DMS 273 (cell line): Measurements from ENCODE around the gene NFASC.
A peak's percentile ranks its signal among the peaks of the same experiment; 100 is the strongest.

ENCODE experiments used
- DNase-seq: peaks from one replicate; lab custom pipeline; 2025; ENCODE audit not compliant: unreplicated experiment; lab: John Stamatoyannopoulos, UW

NFASC gene

DNA sequence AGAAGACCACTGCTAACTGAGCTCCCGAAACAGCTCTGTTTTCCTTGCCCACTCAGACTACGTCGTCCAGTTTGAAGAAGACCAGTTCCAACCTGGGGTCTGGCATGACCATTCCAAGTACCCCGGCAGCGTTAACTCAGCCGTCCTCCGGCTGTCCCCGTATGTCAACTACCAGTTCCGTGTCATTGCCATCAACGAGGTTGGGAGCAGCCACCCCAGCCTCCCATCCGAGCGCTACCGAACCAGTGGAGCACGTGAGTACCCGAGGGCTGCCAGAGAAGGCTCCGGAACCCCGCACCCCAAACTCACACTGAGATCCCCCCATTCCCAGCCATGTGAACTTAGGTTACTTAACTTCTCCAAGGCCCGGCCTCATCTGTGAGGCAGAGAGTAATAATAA, 108.6 kb downstream of the NFASC start:
- no peak for DNase-seq

DNA sequence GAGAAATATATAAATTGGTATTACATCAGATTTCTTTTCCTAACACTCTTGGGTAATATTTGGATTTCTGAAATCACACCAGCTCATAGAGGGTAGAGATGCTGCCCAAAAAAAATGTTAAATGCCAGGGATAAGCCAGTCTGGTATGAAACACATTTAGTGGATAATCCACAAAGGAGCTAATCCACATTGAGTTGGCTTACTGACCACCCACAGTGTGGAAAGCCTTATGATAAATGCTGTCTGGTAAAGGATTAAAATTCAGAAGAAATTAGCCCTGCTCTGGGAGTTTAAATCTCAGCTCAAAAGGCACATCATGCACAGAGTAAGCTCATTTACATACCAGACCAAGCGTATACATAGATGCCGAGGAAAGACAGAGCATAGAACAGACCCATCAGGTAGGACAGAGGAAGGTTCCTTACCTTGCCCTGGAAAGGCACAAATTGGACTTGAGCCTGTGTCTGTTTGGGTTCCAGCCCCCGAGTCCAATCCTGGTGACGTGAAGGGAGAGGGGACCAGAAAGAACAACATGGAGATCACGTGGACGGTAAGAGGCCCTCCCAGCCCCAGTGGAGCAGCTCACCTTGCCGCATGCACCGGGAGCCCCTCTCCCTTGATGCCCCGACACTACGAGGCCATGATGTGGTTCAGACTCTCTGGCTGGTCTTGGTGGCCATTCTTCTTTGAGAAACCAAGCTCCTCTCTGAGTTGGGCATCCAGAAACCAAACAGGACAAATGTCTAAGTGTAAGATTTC, 109.4 kb downstream of the NFASC start:
- no peak for DNase-seq

DNA sequence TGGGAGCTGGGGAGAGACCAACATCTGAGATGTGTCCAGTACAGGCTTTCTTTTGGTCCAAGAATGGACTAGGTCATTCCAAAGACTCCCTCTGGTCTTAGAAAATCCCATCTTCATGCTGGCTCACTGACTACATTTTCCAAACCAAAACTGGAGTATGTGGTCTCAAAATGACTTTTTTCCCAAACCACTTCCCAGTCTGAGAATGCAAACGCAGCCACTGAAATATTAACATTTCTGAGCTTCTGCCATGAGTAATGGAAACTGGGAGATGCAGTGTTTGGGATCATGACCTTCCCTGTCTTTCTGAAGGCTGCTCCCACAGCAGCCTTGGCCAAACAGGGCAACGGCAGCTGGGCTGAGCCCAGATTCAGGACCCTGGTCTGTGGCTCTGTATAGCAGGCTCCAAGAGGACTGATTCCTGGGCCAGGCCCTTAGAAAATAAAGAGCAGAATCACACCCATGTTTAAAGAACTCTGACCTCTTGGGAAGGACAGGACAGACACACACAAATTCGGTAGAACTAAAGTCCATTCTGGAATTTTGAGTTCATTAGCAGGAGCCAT, 110.3 kb downstream of the NFASC start:
- DNase-seq: no peak

DNA sequence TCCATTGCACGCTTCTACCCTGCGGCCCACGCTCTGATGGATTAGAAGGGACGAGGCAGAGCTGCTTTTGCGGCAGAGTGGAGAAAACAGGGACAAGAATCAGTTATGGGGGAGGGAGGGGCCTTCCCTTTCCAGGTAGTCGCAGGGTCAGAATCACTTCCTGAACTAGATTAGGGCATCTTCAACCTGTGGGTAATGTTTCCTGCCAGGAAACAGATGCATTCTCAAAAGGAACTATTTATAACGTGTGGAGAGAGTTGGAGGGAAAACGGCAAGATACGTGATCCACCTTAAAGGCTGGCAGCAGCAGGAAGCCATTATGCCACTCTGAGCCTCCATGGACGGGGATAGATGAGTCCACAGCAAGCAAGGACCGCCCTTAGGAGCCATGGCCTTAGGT, 112.5 kb downstream of the NFASC start:
- no peak for DNase-seq

DNA sequence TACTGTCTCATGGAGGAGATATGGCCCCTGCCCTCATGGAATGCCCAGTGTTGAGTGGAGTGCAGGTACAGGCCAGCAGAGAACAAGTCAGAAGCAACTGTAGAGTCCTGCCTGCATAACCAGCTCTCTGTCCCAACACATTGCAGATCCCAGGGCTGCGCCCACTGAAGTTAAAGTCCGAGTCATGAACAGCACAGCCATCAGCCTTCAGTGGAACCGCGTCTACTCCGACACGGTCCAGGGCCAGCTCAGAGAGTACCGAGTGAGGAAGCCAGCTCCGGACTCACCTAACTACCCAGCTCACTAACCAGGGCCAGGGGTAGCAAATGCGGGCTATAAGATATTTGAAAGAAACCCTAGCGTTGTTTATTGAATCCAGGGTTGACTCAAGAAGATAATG, 113.2 kb downstream of the NFASC start:
- DNase-seq: no peak

DNA sequence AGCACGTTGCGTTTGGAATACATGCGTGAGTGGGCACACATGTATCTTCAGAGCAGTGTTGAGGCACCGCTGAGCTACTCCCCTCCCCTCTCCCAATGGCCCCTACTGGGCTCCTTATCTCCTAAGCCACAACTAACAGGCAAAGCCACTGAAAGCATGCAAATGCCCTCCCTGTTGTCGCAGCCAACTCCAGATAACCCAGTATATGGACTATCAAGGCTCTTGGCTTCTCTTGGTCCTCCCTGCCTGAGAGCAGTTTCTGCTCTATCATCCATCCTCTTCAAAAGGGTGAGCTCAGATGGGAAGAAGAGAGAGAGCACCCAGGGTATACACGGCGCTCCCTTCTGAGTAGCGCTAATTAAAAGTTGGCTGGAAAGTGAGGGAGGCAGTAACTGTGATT, 113.8 kb downstream of the NFASC start:
- no peak for DNase-seq

DNA sequence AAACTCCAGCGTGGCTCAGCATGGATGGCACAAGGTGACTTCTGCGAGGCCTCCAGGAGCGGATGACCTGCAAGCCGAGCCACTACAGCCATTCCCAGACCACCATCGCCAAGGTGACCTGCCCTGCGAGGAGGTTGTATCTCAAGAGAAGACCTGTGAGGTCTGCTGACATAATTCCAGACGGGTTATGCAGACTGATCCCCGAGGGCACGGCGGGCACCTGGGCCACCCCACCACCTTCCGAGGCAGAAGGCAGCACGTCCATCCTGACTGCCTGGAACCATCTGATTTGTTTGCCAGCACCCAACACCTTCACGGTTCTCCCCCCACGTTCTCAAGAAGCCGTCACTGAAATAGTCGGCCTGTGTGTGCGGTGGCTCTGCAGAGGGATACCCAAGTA, 115.5 kb downstream of the NFASC start:
- no peak for DNase-seq

DNA sequence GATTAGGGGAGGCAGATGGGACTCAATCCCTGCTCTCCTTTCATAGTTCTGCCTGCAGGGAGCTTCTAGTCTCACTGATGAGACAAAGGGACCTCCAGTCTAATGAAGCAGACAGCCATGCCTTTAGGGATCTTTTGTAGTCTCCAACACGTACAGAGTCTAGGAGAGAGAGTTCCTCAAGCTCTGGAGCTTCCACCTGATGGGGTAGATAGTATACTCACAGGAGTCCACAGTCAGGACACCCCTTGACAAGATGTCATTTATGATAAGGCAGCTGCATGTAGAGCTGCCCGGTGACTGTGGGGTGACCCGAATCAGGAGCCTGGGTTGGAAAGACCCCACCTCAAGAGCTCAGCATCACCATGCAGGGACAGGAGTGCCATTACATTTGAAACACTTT, 117.0 kb downstream of the NFASC start:
- no peak for DNase-seq

DNA sequence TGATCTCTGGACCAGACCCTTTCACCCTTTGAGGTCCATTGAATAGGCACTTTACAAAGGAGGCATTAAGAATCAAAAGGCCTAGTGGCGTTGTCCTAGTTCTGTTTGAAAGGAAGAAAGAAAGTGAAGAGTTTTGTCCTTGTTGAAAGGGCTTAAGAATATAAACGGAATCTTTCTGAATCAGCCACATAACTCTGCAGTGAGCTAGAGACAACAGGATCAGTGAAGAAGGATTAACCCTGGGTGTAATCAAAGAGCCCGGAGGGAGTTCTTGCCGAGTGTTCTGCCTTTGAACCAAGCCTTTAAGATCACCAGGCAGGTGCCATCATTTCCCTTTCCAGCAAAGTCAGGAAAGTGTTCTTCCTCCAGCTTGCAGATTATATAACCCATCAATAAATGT, 117.5 kb downstream of the NFASC start:
- DNase-seq: no peak

DNA sequence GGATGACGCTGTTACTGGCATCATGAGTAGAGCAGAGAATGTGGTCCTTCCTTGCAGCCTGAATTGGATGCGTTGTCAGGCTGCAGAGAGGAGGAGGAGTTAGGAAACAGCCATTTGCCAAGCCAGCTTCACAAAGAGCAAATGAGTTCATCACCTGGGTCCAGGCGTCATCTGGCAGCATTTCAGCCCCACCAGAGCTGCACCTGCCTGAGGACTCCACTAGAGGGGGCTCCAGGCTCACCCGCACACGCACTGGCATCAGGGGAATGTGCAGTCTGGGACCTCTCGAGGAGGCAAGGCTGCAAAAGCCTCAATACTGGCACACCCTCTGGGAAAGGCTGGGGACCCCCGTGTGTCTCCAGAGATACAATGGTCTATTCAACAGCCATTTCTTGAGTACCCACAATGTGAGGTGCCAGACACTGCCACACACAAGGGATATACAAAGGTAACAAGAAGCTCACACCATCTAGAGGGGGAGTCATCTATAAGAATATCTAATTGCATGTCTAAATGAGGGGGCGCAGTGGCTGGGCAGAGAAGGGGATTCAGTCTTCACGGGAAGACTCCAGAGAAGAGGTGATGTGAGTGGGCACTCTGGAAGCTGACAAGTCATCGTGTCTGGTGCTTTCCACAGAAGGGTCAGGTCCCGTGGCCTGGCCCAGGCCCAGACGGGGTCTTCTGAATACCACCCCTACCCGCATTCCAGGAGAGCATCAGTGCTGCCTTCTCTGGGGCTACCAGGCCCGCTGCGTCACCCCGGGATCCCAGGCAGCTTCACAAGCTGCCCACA, 118.8 kb downstream of the NFASC start:
- DNase-seq: peak; percentile 89

DNA sequence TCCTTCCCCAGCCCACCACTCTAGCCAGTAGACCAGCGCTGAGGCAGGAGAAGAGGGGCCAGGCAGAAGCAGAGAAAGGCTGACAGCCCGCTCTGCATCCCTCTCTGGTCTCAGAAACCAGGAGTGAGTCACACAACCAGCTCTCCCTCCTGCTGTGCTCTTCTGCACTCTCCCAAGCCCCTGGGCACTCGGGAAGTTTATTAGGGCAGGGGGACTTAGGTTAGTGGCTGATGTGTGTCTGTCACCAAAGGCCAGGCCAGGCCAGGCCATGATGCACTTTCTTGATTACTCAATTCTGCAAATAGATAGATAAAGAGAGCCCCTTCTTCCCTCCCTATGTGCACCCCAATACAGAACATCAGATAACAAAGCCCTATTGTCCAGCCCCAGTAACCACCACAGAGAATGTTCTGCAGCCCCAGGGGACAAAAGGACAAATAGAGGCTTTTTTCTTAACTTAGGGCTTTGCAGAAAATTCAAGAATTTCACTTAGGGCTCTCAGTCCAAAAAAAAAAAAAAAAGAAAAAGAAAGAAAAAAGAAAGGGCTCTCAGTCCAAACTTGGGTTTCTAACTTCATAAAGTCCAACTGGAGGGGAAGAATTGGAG, 119.5 kb downstream of the NFASC start:
- DNase-seq: no peak

DNA sequence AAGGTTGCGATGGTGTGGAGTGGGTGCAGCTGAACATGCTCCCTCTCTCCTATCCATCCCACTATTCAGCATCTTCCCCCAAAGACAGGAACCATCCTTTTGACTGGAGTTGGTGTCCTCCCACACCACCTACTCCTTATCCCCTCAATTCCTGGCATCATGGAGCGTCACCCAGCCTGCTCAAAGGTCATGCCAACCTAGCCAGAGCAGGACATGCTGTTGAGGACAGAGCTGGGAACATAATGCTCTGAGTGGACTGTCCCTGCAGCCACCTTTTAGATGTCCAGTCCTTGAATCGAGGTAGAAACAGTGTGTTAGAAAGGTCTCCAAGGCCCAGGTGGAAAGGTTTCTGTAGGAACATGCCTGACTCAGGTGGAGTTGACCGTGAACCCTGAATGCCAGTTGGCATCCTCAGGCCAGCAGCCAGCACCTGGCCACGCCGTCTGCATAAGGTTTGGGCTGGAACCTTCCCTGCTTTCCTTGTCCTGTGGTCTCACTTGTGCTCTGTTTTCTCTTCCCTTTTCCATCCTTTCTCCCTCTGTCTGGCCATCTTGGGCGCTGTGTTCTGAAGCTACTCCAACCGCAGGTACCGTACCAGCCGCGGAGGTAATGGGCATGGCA, 120.2 kb downstream of the NFASC start:
- no peak for DNase-seq

DNA sequence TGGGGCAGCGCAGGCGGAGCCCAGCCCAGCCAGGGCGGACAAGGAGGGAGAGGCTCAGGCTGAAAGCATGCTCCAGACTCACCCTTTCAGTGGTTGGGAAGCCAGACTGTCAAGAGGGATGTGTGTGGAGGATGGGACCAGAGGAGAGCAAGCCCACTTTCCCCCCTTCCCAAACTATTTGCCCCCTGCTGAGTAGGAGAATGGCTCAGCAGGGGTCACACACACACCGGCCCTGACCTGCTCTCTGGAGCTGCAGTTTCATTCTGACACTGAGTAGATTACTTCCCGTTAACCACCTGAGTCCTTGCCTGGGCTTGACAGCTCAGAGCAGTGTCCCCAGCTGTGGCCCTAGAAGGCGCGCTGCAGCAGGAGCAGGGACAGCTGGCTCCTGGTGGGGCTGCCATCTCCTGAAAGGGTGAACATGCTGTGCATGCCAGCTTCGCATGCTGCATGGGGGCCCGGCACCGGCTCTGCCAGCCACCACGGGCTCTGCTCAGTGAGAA, 120.7 kb downstream of the NFASC start:
- peak; percentile 39 for DNase-seq

DNA sequence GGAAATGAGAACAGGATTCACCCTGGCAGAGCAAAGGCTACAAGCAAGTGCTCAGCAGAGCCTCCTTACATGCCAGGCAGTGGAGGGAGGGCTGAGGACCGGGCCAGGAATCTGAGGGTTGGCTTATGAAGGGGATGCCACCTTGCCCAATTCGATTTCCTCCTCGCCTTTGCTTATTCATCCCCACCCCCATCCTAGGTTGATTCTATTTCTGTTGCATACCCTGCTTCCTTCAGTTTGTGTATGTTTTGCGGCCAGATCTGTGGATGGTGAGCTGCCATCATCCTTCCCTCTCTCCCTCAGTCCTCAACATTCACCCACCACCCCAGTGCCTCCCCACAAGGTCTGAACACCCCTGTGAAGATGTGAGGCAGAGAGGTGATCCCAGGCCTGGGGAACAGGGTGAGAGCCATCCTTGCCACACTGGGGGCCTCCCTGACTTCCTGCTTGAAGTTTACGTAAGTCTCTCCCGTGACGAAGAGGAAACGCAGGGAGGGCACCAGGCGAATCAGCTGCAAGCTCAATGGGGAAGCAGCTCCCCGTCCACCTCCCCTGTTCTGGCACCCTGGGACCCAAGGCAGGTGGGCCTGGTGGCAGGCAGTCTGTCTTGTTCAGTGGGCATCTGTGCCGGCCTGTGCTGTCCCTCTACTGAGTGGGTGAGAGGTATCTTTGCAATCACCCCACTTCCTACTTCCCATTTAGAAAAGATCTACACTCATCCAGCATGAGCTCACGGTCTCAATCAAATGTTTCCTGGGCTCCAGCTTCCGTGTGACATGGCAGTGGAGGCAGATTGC, 121.7 kb downstream of the NFASC start:
- DNase-seq: peak; percentile 26

DNA sequence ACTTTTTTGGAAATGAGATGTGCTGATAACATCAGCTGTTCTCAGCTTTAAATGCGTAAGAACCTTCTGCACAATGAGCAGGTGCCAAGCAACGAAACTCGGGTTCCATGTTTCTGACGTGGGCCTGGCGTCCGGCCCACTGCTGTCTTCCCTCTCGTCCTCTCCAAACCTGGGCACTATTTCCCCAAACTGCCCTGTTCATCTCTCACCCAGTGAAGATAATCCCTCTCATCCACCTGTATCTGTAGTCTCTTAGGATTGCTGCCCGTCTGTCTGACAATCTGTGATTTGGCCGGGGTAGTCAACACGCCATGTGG, 122.3 kb downstream of the NFASC start:
- DNase-seq: no peak

DNA sequence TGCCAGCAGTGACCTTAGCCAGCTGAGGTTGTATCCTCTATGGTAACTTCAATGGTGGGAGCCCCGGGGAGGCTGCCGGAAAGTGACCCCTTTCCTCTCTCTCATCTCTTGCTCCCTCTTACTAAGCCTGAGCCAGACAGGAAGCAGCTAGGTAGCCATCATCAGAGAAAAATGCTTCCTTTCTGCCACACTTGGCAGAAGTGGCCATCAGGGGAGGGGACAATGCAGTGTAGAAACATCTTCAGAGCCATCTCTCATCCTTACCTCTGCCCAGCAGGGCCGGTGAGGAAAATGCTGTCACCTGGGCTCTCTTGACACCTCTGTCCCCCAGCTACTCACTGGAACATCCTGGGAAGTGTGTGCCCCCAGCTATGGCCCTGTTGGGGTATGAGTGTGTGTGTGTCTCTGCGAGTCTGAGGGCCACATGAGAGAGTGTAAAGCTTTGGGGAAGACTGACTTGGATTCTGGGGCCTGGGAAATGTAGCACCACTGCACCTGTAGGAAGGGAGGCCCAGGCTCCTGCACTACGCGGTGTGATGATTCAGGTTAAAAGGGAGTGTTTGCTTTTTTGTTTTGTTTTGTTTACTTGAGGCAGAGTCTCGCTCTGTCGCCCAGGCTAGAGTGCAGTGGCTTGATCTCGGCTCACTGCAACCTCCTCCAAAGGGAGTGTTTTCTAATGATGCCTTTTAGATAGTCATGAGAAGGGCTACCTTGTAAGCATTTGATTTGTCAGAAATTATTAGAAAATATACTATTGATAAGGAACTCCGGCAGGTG, 123.6 kb downstream of the NFASC start:
- no peak for DNase-seq

DNA sequence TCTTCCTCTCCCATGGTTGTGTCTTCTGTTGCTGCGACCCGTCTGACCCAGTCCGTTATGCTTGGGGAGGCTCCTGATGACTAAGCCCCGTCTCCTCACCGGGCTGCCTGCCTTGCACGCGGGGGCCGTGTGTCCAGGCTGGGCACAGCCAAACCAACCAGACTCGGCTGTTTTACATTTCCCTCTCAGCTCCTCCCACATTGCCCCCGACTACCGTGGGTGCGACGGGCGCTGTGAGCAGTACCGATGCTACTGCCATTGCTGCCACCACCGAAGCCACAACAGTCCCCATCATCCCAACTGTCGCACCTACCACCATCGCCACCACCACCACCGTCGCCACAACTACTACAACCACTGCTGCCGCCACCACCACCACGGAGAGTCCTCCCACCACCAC, 126.3 kb downstream of the NFASC start:
- DNase-seq: no peak

DNA sequence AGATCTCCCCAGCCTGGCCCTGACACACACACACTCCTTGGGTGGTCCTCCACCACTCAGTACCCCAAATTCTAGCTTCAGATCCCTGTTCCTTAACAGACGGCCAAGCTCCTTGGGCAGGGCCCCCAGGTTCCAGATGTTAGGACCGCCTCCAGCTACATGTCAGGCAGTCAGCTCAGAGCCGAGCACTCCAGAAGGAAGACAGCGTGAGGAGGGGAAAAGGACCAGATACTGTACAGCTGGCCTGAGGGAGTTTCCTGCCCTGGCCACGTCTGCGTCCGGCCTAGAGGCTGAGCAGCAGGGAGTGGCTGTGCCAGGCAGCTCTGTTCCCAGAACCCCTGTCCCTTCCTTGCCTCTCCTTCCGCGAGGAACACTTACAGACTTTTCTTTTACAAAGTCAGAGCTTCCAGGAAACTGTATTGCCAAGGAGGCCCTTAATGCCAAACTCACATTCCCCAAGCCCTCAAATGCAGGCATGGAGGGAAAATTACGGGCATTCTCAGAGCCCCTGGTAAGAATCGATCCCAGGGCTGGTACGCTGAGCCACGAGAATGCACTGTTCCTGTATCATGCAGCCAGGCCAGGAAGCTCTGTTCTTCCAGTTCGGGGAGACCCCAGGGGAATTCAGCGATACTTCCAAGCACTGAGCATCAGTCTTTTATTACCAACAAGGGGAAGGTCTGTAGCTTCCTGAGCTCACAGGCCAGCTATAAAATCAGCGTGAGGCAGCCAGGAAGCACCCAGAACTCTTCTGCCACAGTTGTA, 127.1 kb downstream of the NFASC start:
- no peak for DNase-seq

DNA sequence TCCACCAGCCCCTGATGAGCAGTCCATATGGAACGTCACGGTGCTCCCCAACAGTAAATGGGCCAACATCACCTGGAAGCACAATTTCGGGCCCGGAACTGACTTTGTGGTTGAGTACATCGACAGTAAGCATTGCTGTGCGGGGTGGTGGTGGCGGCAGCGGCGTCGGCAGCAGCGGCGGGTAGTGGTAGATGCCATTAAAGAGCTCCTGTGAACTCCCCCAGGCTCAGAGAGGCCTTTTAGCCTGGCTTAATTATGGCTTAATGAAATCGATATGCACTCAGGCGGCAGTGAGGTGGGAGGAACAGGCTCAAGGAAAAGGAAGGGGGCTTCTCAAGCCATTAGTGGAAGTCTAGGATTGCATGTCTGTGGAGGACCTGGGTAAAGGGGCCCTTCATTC, 130.5 kb downstream of the NFASC start:
- DNase-seq: no peak
